NOMO-1 treated with dmso at 0.1 percent for 144 hours (cell line): ENCODE results near the gene TYK2.
A peak's percentile ranks its signal among the peaks of the same experiment; 100 is the strongest.
"Not testable (repeated sequence)": the region's sequence is repeated elsewhere in the genome, so short reads cannot be mapped to it uniquely, and the experiment has no call there.

Experiments
- DNase-seq: peaks from one replicate; lab custom pipeline; 2025; ENCODE audit not compliant: unreplicated experiment; lab: John Stamatoyannopoulos, UW

The TYK2 gene

GRCh38 chr19:10380313-10381102 lies at the start of gene TYK2:
Gene TYK2, minus strand, starts transcription at chr19:10380572. Its CDS starts 2,166 bp downstream, at chr19:10378406.
- DNase-seq, result peak; percentile 97

- DNase-seq, result no peak
Measured at GRCh38 chr19:10428996-10429381, 48.6 kb upstream of the TYK2 start.

GRCh38 chr19:10427169-10427568 lies 46.8 kb upstream of the TYK2 start:
- no peak for DNase-seq

- DNase-seq, result peak; percentile 44
Measured at GRCh38 chr19:10424011-10424637, 43.8 kb upstream of the TYK2 start.

GRCh38 chr19:10422846-10423245 lies 42.5 kb upstream of the TYK2 start:
- DNase-seq, result no peak

GRCh38 chr19:10422046-10422461 lies 41.7 kb upstream of the TYK2 start:
- no peak for DNase-seq

GRCh38 chr19:10421240-10422045 lies 41.1 kb upstream of the TYK2 start:
- DNase-seq, result no peak

- no peak for DNase-seq
Measured at GRCh38 chr19:10420444-10421239, 40.3 kb upstream of the TYK2 start, which contains the start of gene PDE4A. Gene PDE4A, plus strand, starts transcription at chr19:10420538. Its CDS starts 227 bp downstream, at chr19:10420765.

- DNase-seq, result no peak
Measured at GRCh38 chr19:10419646-10420443, 39.5 kb upstream of the TYK2 start.

- DNase-seq, result no peak
Measured at GRCh38 chr19:10419200-10419645, 38.9 kb upstream of the TYK2 start.

GRCh38 chr19:10418485-10419199 lies 38.3 kb upstream of the TYK2 start:
- DNase-seq, result no peak

- DNase-seq, result no peak
Measured at GRCh38 chr19:10418235-10418484, 37.8 kb upstream of the TYK2 start.

- DNase-seq, result no peak
Measured at GRCh38 chr19:10417541-10418234, 37.3 kb upstream of the TYK2 start.

GRCh38 chr19:10416380-10417257 lies 36.2 kb upstream of the TYK2 start:
- DNase-seq, result peak; percentile 84

- no peak for DNase-seq
Measured at GRCh38 chr19:10416083-10416379, 35.7 kb upstream of the TYK2 start.

- DNase-seq, result no peak
Measured at GRCh38 chr19:10412257-10412977, 32.0 kb upstream of the TYK2 start.

GRCh38 chr19:10411224-10411623 lies 30.9 kb upstream of the TYK2 start:
- not testable (repeated sequence) for DNase-seq
